IMR-90 (cell line): ENCODE results near the gene KRTAP10-9. TPM values are rescaled to one million over a fixed set of nuclear protein-coding genes. Genes with fewer than 3 reads are reported as not detected.

ENCODE experiments used
- ATAC-seq: fragments of 200-7000 bp; cut with Tn5 transposase; 2 replicates; pipeline ENCODE4 v1.9.1; 2020; ENCODE audit warnings: low read depth, mild to moderate bottlenecking, moderate library complexity
- BruUV-seq: library from RNA; stranded (reverse); fragments of 400-500 nt; replicated peaks from 2 replicates; lab custom pipeline; 2021; lab: Mats Ljungman, UMichigan
- CTCF ChIA-PET: fragments of 300-600 bp; formaldehyde crosslinking; extraction: SDS; loops from one replicate; lab custom pipeline; 2021; ENCODE audit warnings: antibody characterized with exemption; lab: Yijun Ruan, JAX
- POLR2A ChIA-PET: fragments of 300-600 bp; sonication (Branson Sonifier 250); formaldehyde crosslinking; loops from one replicate; lab custom pipeline; 2022; ENCODE audit warnings: antibody characterized with exemption; ENCODE audit not compliant: unreplicated experiment; lab: Charles Lee
- DNase-seq: peaks from one replicate; pipeline ENCODE4 v3.0.0; 2013
- H2AFZ ChIP-seq: replicated peaks from 2 replicates; pipeline ENCODE3; 2013; ENCODE audit warnings: low read length, mild to moderate bottlenecking; ENCODE audit not compliant: poor library complexity
- H2AK5ac ChIP-seq: 2 replicates; pipeline ENCODE4 v1.6.1; 2013; ENCODE audit warnings: low read depth, low read length, inconsistent platforms
- H2AK9ac ChIP-seq: replicated peaks from 2 replicates; pipeline ENCODE3; 2013; ENCODE audit warnings: mild to moderate bottlenecking, low read depth, low read length, moderate library complexity; ENCODE audit not compliant: poor library complexity
- H2BK120ac ChIP-seq: 2 replicates; pipeline ENCODE4 v1.6.1; 2013; ENCODE audit warnings: low read depth, low read length, inconsistent platforms
- H2BK15ac ChIP-seq: 3 replicates; pipeline ENCODE4 v1.6.1; 2013; ENCODE audit warnings: low read depth, low read length, inconsistent platforms
- H2BK20ac ChIP-seq: 2 replicates; pipeline ENCODE4 v1.6.1; 2013; ENCODE audit warnings: low read depth, mild to moderate bottlenecking, inconsistent platforms, low read length, moderate library complexity
- H2BK5ac ChIP-seq: 2 replicates; pipeline ENCODE4 v1.6.1; 2013; ENCODE audit warnings: mild to moderate bottlenecking, low read depth, low read length, inconsistent platforms; ENCODE audit not compliant: poor library complexity, severe bottlenecking
- H3K14ac ChIP-seq: replicated peaks from 2 replicates; pipeline ENCODE4 v1.6.1; 2013; ENCODE audit warnings: low read depth, low read length, inconsistent platforms
- H3K18ac ChIP-seq: 2 replicates; pipeline ENCODE4 v1.6.1; 2013; ENCODE audit warnings: low read depth, low read length, control low read depth
- H3K23ac ChIP-seq: 2 replicates; pipeline ENCODE4 v1.6.1; 2013; ENCODE audit warnings: low read depth, low read length, inconsistent platforms
- H3K27ac ChIP-seq: 2 replicates; pipeline ENCODE4 v1.5.1; 2013; ENCODE audit warnings: mild to moderate bottlenecking, control low read depth, low read length; ENCODE audit not compliant: insufficient read depth
- H3K27me3 ChIP-seq: 2 replicates; pipeline ENCODE4 v1.6.1; 2013; ENCODE audit warnings: low read length; ENCODE audit not compliant: control insufficient read depth, insufficient read depth
- H3K36me3 ChIP-seq: 2 replicates; pipeline ENCODE4 v1.6.1; 2013; ENCODE audit warnings: low read length, mixed read lengths; ENCODE audit not compliant: control insufficient read depth, insufficient read depth
- H3K4ac ChIP-seq: 2 replicates; pipeline ENCODE4 v1.6.1; 2013; ENCODE audit warnings: low read depth, low read length, inconsistent platforms
- H3K4me1 ChIP-seq: 2 replicates; pipeline ENCODE4 v1.6.1; 2013; ENCODE audit warnings: low read length, mixed read lengths; ENCODE audit not compliant: control insufficient read depth, insufficient read depth
- H3K4me2 ChIP-seq: 2 replicates; pipeline ENCODE4 v1.6.1; 2013; ENCODE audit warnings: low read depth, mild to moderate bottlenecking, control low read depth, low read length, moderate library complexity
- H3K4me3 ChIP-seq: 2 replicates; pipeline ENCODE4 v1.5.1; 2013; ENCODE audit warnings: low read depth, mild to moderate bottlenecking, control low read depth, low read length, moderate library complexity; ENCODE audit not compliant: insufficient read depth
- H3K56ac ChIP-seq: 2 replicates; pipeline ENCODE4 v1.6.1; 2013; ENCODE audit warnings: low read length, inconsistent platforms; ENCODE audit not compliant: insufficient read depth; ENCODE audit errors: extremely low read depth
- H3K79me1 ChIP-seq, 2 experiments: 2 replicates each; pipeline ENCODE4 v1.6.1; 2013; ENCODE audit warnings: low read length in 2 of 2, inconsistent platforms in 1 of 2, low read depth in 1 of 2
- H3K9ac ChIP-seq: 2 replicates; pipeline ENCODE4 v1.6.1; 2013; ENCODE audit warnings: low read depth, low read length, control low read depth
- H3K9me1 ChIP-seq: 2 replicates; pipeline ENCODE4 v1.6.1; 2013; ENCODE audit warnings: low read length, inconsistent platforms; ENCODE audit not compliant: insufficient read depth
- H3K9me3 ChIP-seq: 2 replicates; pipeline ENCODE4 v1.6.1; 2013; ENCODE audit warnings: low read length; ENCODE audit not compliant: control insufficient read depth, insufficient read depth
- H4K20me1 ChIP-seq: 2 replicates; pipeline ENCODE4 v1.6.1; 2013; ENCODE audit warnings: low read length, inconsistent platforms; ENCODE audit not compliant: insufficient read depth
- H4K5ac ChIP-seq: 2 replicates; pipeline ENCODE4 v1.6.1; 2013; ENCODE audit warnings: mild to moderate bottlenecking, low read depth, low read length, control low read depth
- H4K8ac ChIP-seq, 2 experiments: 2 replicates each; pipeline ENCODE4 v1.6.1; 2013; ENCODE audit warnings: low read depth in 2 of 2, low read length in 2 of 2, control low read depth in 1 of 2, inconsistent platforms in 1 of 2
- H4K91ac ChIP-seq: 2 replicates; pipeline ENCODE4 v1.6.1; 2013; ENCODE audit warnings: low read depth, low read length, inconsistent platforms; ENCODE audit not compliant: insufficient read depth
- BHLHE40 ChIP-seq: fragments of 150-350 bp; IDR thresholded peaks from 2 replicates; pipeline ENCODE4 v1.6.1; 2016; ENCODE audit warnings: mild to moderate bottlenecking, low read depth, low read length
- CEBPB ChIP-seq: IDR thresholded peaks from 2 replicates; pipeline ENCODE4 v1.6.1; 2012; ENCODE audit warnings: low read depth, low read length, improper control_type of control experiment
- CHD1 ChIP-seq: IDR thresholded peaks from 2 replicates; pipeline ENCODE4 v1.6.1; 2012; ENCODE audit warnings: low read depth, low read length, improper control_type of control experiment
- FOS ChIP-seq: fragments of 150-350 bp; IDR thresholded peaks from 2 replicates; pipeline ENCODE4 v1.6.1; 2016; ENCODE audit warnings: low read depth, low read length
- NFE2L2 ChIP-seq: fragments of 150-350 bp; IDR thresholded peaks from 2 replicates; pipeline ENCODE4 v1.6.1; 2016; ENCODE audit warnings: low read depth, mild to moderate bottlenecking, low read length
- POLR2A ChIP-seq: IDR thresholded peaks from 2 replicates; pipeline ENCODE4 v1.6.1; 2012; ENCODE audit warnings: mild to moderate bottlenecking, low read depth, low read length
- RAD21 ChIP-seq: IDR thresholded peaks from 2 replicates; pipeline ENCODE4 v1.6.1; 2012; ENCODE audit warnings: low read length, improper control_type of control experiment
- RCOR1 ChIP-seq: IDR thresholded peaks from 2 replicates; pipeline ENCODE4 v1.6.1; 2012; ENCODE audit warnings: mild to moderate bottlenecking, low read length, improper control_type of control experiment; ENCODE audit not compliant: insufficient replicate concordance
- RFX5 ChIP-seq: IDR thresholded peaks from 2 replicates; pipeline ENCODE4 v1.8.0; 2012; ENCODE audit warnings: low read depth, mild to moderate bottlenecking, low read length, moderate library complexity
- SMC3 ChIP-seq: fragments of 150-350 bp; IDR thresholded peaks from 2 replicates; pipeline ENCODE4 v1.6.1; 2016; ENCODE audit warnings: low read depth, mild to moderate bottlenecking, antibody characterized with exemption, low read length, moderate library complexity
- USF2 ChIP-seq: fragments of 150-350 bp; IDR thresholded peaks from 2 replicates; pipeline ENCODE4 v1.6.1; 2017; ENCODE audit warnings: mild to moderate bottlenecking, antibody characterized with exemption, low read length, low read depth
- WGBS, 2 experiments: methylation state at CpG; one replicate each; pipeline versions ENCODE4 v1.1.5 to v1.1.7; 2013; ENCODE audit warnings: missing lambda C conversion rate in 2 of 2; ENCODE audit not compliant: insufficient read length in 1 of 2; ENCODE audit errors: extremely low coverage in 2 of 2; 5-methylcytosine and 5-hydroxymethylcytosine counted together
- dilution Hi-C: fragments of 300-500 bp; cut with HindIII; formaldehyde crosslinking; loops from one replicate; pipeline ENCODE4 v1.14.3; 2018; ENCODE audit warnings: low sequenced_read_pairs; ENCODE audit not compliant: unreplicated experiment
- in situ Hi-C: fragments of 300-500 bp; cut with MboI; formaldehyde crosslinking; loops from 3 replicates; pipeline ENCODE4 v1.14.3; 2019; ENCODE audit warnings: low sequenced_read_pairs, inconsistent platforms, mixed read lengths
- intact Hi-C: fragments of 100-400 bp; cut with micrococcal nuclease; formaldehyde crosslinking; loops from 2 replicates; pipeline ENCODE4 v1.10.0; 2022
- polyA plus RNA-seq, 3 experiments: library from polyadenylated mRNA; depleted of rRNA; stranded (reverse); fragments of >200 nt; gene quantifications; 2 replicates each; pipeline ENCODE4 v1.2.3, GENCODE V29; 2012; ENCODE audit warnings: low replicate concordance in 1 of 3
- total RNA-seq: library from RNA; depleted of rRNA; stranded (reverse); fragments of >200 nt; gene quantifications from 2 replicates; pipeline ENCODE4 v1.2.3, GENCODE V29; 2012

KRTAP10-9 gene
- total and polyA plus RNA-seq, 2 of the 4 experiments (the other 2 are of a cell fraction): not detected

GRCh38 chr21:44615466-44615865 is 11.4 kb upstream of the KRTAP10-9 start:
- H2BK120ac ChIP-seq: no peak overlapping the region
- no peak overlapping the region for H3K4me3 ChIP-seq
- BruUV-seq: no TSS peak
- no peak overlapping the region for H2BK20ac ChIP-seq
- no peak for TF ChIP-seq CEBPB
- TF ChIP-seq RAD21: no peak
- TF ChIP-seq NFE2L2: no peak
- no peak for TF ChIP-seq POLR2A
- TF ChIP-seq BHLHE40: no peak
- no peak for TF ChIP-seq USF2
- no peak for TF ChIP-seq RFX5
- TF ChIP-seq FOS: no peak
- TF ChIP-seq RCOR1: no peak
- TF ChIP-seq CHD1: no peak
- no peak for TF ChIP-seq SMC3
- no peaks in the 10 kb centered on the region for H3K36me3 ChIP-seq
- no peak overlapping the region for H3K56ac ChIP-seq
- ChIA-PET POLR2A (no interaction called here), CTCF (no interaction called here)
- no peaks in the 10 kb centered on the region for H3K79me1 ChIP-seq
- H4K8ac ChIP-seq: no peak overlapping the region
- no peak overlapping the region for H4K91ac ChIP-seq
- no peak overlapping the region for H2AK9ac ChIP-seq
- no peak overlapping the region for H3K14ac ChIP-seq
- H3K9me3 ChIP-seq: peaks cover 13% of the 10 kb centered on the region
- no peak overlapping the region for H4K5ac ChIP-seq
- no peak overlapping the region for H2BK5ac ChIP-seq
- intact Hi-C loops (no loop called here), dilution Hi-C loops (no loop called here), in situ Hi-C loops (no loop called here)
- H3K9me1 ChIP-seq: no peaks in the 10 kb centered on the region
- no peaks in the 10 kb centered on the region for H4K20me1 ChIP-seq
- no peaks in the 10 kb centered on the region for H3K4me1 ChIP-seq
- no peak overlapping the region for H3K9ac ChIP-seq
- H3K4ac ChIP-seq: no peak overlapping the region
- H3K4me2 ChIP-seq: no peak overlapping the region
- 61% methylated on average over 2 of the region's 8 CpGs; no CpG with 5 or more reads in 1 of the 2 experiments for WGBS, 2 experiments
- no peak overlapping the region for H3K27ac ChIP-seq
- H3K18ac ChIP-seq: no peak overlapping the region
- H2AK5ac ChIP-seq: no peak overlapping the region
- H3K23ac ChIP-seq: no peak overlapping the region
- H2AFZ ChIP-seq: no peak overlapping the region
- DNase-seq: no peak
- H2BK15ac ChIP-seq: no peak overlapping the region
- H3K27me3 ChIP-seq: peaks cover 3% of the 10 kb centered on the region; the same call in 1 of the 2 replicates
- no peak for ATAC-seq
